ENCODE data around the gene ZNF555.
"Not testable (repeated sequence)": the region's sequence is repeated elsewhere in the genome, so short reads cannot be mapped to it uniquely, and the experiment has no call there.

Gene ZNF555

DNA sequence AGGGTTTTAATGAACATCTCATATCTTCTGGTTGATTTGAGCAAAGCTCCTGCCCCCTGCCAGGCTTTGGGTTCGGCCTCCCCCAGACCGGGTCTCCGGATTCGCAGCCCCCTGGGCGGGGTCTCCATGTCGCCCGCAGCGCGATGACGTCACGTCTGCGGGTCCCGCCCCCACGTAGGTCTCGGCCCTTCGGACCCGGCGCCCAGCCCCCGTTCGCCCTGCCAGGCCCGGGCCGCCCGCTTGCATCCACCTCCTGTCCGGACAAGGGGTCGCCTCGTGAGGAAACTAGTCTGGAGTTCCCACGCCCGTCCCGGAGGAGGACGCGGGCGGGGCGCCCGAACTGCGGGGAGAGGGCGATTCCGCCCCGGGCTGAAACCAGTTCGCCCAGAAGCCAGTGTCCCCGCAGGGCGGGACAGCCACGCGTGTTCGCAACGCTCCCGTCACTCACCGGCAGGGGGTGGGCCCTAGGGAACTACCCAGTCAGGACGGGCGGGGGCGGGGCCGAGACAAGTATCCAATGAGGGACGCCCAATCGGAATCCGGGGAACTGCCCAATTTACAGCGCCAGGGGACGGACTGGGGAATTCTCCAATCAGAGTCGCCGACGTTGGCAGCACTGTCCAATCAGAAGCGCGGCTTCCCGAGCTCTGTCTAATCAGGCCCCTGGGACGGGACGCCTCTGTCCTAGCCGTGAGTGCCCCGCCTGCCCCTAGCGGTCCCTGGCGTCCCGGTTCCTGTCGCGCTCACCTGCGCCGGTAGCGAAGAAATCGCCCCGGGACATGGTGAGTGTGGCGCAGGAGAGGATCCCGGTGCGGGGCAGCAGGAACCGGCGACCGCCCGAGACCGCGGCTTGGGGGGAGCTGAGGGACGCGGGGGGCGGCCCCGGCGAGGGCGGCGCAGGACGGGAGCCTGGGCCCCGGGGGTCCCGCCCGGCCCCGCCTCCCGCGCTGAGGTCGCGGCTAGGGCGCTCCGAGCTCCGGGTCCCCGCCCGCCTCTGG, at the start of gene ZNF555:
Gene ZNF555 (plus strand): TSS at position 682 of the 998 bp plus-strand sequence. CDS start 98 bp downstream, at position 780.
- DNase-seq: peak; percentile 90

- no peak for DNase-seq
Observed at GRCh38 chr19:2791876-2792275, 49.4 kb upstream of the ZNF555 start.

DNA sequence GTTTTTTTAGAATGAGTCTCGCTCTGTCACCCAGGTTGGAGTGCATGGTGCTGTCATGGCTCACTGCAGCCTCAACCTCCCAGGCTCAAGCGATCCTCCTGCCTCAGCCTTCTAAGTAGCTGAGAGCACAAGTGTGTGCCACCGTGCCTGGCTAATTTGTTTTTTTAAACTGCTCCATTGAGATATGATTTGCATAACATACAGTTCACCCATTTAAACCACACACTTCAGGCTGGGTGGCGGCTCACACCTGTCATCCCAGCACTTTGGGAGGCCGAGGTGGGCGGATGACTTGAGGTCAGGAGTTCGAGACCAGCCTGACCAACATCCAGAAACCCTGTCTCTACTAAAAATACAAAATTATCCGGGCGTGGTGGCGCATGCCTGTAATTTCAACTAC, 48.6 kb upstream of the ZNF555 start:
- not testable (repeated sequence) for DNase-seq

- no peak for DNase-seq
Observed at GRCh38 chr19:2793126-2793525, 48.1 kb upstream of the ZNF555 start.

GRCh38 chr19:2793577-2793976, 47.7 kb upstream of the ZNF555 start:
- DNase-seq: no peak

GRCh38 chr19:2795827-2796658, 45.2 kb upstream of the ZNF555 start:
- DNase-seq: no peak

- DNase-seq: no peak
Observed at GRCh38 chr19:2796659-2797266, 44.5 kb upstream of the ZNF555 start.

DNA sequence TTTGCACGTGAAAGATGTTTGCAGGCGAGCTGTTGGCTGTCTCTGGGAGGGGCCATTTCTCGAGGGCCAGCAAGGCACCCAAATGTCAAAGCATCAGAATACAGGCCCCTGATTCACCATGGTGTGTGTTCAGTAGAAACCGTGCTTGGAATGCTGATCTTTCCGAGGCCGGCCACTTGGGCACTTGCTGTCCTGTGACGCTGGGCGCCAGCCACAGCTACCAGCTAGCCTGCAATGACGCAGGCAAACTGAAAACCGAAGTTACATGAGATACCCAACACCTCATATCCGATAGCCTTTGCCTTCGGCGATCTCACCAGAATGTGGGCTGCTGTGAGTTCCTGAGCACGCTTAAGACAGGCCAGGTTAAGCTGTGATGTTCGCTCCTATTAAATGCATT, 44.0 kb upstream of the ZNF555 start:
- DNase-seq: no peak

- DNase-seq: no peak
Observed at GRCh38 chr19:2798158-2798685, 43.1 kb upstream of the ZNF555 start.

GRCh38 chr19:2798733-2799132, 42.5 kb upstream of the ZNF555 start:
- DNase-seq: no peak

GRCh38 chr19:2799273-2800020, 41.8 kb upstream of the ZNF555 start:
- no peak for DNase-seq

DNA sequence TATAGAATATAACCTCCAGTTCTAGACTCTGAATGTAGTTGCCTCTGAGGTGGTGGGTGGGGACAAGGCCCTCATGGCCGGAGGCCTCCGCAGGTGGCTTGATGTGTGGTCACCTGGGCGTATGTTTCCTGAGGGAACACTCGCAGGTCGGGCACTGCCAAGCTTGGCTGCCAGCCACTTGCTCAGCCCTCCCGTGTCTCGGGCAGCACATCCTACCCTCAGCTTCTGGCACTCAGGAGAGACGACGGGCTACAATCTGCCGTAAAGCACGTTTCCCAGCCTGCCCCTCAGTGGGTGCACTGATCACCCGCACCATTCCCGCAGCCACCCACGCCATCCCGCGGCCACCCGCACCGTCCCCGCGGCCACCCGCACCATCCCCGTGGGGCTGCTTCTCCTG, 40.8 kb upstream of the ZNF555 start:
- no peak for DNase-seq

- no peak for DNase-seq
Observed at GRCh38 chr19:2802826-2803225, 38.4 kb upstream of the ZNF555 start.

GRCh38 chr19:2803486-2804155, 37.7 kb upstream of the ZNF555 start:
- DNase-seq: no peak

DNA sequence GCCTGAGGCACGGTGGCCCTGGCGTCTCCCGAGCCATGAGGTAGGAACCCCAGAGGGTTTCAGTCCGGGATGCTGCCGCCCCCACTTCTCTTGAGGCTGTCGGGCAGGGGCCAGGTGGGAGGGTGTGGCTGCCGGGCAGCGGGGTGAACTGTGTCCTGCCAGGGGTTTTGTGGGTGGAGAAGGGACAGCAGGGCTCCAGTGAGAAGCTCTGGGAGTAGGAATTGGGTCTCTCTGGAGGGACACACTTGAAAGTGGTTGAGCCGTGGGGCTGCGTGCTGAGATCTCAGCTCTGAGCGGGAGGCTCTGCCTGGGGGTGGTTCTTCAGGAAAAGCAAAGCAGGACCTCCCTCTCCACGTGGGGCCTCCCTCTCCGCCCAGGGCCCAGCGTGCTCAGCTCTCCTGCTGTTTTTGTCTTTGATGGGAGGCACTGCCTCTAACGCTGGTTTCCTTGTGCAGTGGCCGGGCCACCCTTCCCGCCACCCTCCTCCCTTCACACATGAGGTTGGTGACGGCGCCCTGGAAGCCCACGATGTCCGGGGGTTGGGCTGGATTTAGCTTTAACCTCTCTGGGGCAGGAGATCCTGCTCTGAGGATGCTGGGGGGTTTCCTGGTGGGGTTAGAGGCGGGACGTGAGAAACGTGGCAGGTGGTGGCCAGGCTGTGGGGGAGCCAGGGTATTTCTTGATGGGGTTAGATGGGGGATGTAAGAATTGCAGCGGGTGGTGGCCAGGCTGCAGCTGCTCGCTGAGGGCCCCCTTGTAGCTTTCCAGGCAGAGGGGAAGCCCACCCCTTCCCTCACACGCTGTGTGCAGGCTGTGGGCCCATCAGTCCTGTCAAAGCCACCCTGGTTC, 36.9 kb upstream of the ZNF555 start:
- DNase-seq: no peak

DNA sequence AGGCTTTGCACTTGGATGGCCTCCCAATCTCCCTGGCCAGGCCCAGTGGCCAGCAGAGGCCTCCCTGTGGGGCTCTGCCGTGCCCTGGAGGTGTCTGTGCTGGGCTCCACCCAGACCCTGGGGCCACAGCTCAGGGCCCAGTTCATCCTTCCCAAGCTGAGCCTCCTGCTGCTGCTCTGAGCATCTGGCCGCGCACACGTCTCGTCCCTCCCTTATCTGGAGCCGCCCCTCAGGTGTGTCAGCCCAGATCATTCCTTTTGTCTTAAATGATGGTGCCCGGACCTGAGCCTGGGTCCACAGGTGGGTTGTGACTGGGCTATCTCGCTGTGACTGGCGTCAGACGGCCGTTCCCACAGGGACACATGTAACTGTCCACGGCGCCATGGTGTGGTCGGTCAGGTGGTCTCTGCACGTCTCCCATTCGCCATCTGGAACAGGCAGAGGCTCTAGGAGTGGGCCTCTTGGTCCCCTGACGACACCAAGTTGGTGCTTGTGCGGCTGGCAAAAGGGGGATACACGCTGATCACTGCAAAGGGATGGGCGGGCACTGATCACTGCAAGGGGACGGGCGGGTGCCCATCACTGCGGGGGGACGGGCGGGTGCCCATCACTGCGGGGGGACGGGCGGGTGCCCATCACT, 35.9 kb upstream of the ZNF555 start:
- no peak for DNase-seq

DNA sequence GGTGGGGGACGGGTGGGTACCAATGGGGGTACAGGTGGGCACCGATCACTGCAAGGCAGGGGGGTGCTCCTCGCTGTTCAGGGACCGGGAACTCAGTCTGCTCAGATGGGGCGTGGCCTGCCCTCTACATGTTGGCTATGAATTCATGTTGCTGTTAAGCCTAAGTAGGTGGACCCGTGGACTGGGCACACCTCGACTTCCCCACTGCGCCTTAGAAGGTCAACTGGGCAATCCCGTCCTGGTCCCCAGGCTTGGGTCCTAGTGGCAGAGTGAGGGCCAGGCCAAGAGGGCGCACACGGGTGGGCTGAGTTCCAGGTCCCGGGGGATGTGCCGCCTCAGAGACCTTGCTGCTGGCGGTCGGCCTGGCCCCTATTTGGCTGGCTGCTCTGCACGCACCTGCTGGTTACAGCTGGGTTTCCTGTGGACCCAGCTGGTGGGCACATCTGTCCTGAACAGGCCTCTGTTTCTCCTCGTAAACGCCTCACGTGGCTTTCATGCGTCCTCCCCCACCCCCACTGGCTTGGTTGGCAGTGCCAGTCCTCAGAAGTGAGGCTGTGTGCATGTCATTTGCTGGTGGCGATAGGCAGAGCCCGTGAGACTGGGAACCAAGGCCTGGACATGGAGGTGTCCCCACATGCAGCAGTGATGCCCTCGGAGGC, 35.2 kb upstream of the ZNF555 start:
- DNase-seq: no peak

DNA sequence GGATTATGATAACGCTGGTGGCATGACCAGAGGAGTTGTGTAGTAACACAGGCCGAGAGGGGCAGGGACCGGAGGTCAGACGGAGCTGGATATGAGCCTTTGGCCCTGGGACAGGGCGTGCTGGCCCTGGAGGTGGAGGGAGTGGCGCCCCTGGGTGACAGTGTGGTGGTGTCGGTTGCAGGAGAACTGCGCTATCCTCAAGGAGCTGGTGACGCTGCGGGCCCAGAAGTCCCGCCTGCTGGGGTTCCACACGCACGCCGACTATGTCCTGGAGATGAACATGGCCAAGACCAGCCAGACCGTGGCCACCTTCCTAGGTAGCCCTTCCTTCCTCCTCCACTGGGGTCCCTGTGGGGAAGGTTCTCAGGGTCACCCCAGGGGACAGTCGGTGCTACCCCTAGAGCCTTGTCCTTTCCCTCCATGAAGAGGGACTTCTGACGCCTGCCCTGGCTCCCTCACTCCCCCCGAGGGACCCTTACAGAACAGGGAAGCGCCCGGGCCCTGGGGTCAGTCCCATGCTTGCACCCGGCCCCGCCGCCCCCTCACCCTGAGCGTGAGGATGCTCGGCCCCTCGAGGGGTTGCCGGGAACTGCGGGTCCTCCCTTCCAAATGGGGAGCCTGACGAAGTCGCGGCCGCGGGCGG, 34.4 kb upstream of the ZNF555 start:
- no peak for DNase-seq

Measured in NCI-H510A (cell line).